BE2C (cell line): ENCODE measurements around the gene ST14.

Experiments used
- DNase-seq: peaks from one replicate; pipeline ENCODE4 v3.0.0-alpha.2; 2020
- H3K27me3 ChIP-seq: fragments of 250-450 bp; sonication (Bioruptor Pico); 2 replicates; pipeline ENCODE4 v1.5.1; 2020; ENCODE audit warnings: mild to moderate bottlenecking
- H3K36me3 ChIP-seq: fragments of 250-450 bp; sonication (Bioruptor Pico); 2 replicates; pipeline ENCODE4 v1.5.1; 2020; ENCODE audit warnings: mild to moderate bottlenecking
- H3K4me1 ChIP-seq: fragments of 250-450 bp; sonication (Bioruptor Pico); 2 replicates; pipeline ENCODE4 v1.5.1; 2020
- H3K4me3 ChIP-seq: 2 replicates; pipeline ENCODE4 v1.5.1; 2011; ENCODE audit warnings: low read depth, low read length
- H3K9me3 ChIP-seq: fragments of 250-450 bp; sonication (Bioruptor Pico); 2 replicates; pipeline ENCODE4 v1.5.1; 2020
- TF ChIP-seq, protein P1 (sequence below): IDR thresholded peaks from 2 replicates; pipeline ENCODE4 v1.5.1; 2012; ENCODE audit warnings: mild to moderate bottlenecking, low read depth, low read length

Gene ST14

DNA sequence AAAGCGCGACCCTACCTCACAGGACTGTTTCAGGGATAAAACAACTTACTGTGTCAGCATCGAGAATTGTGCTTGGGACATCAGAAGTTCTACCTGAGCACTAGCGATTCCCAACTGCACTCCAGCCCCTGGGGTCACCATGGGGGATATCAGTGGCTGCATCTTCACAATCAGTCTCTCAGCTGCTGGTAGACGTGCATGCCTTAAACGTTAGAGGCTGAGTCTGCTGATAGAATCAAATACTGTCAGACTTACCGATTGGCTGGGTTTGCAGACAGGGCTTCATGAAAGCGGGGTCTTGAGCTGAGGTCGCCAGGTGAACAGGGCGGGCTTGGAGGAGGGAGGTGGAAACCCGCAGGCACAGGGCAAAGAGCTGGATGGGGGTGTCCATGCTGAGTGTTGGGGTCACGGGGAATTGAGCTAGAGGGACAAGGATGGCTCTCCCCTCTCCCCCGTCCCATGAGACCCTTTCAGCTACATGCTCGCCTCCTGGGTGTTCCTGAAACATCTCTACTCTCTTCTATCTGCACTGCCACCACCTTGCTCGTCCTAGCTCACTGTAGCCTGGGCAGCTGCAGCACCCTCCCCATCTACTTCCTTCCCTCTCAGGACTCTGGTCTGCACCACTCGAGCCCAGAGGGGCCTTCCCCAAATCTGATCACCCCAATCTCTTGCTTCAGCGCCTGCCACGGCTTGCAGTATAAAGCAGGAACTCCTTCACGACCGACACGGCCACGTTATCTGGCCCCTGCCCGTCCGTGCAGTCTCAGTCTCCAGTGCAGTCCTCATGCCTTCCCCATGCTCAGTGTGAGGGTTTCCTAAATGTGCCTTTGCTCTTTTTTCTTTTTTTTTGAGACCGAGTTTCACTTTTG is 43.5 kb downstream of the ST14 start:
- no peaks in the 10 kb centered on the region for H3K4me1 ChIP-seq
- TF ChIP-seq, protein P1, sequence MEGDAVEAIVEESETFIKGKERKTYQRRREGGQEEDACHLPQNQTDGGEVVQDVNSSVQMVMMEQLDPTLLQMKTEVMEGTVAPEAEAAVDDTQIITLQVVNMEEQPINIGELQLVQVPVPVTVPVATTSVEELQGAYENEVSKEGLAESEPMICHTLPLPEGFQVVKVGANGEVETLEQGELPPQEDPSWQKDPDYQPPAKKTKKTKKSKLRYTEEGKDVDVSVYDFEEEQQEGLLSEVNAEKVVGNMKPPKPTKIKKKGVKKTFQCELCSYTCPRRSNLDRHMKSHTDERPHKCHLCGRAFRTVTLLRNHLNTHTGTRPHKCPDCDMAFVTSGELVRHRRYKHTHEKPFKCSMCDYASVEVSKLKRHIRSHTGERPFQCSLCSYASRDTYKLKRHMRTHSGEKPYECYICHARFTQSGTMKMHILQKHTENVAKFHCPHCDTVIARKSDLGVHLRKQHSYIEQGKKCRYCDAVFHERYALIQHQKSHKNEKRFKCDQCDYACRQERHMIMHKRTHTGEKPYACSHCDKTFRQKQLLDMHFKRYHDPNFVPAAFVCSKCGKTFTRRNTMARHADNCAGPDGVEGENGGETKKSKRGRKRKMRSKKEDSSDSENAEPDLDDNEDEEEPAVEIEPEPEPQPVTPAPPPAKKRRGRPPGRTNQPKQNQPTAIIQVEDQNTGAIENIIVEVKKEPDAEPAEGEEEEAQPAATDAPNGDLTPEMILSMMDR: no peak
- no peak overlapping the region for H3K4me3 ChIP-seq
- no peak for DNase-seq
- no peaks in the 10 kb centered on the region for H3K36me3 ChIP-seq
- H3K27me3 ChIP-seq: no peaks in the 10 kb centered on the region
- no peaks in the 10 kb centered on the region; the same call in 1 of the 2 replicates for H3K9me3 ChIP-seq

DNA sequence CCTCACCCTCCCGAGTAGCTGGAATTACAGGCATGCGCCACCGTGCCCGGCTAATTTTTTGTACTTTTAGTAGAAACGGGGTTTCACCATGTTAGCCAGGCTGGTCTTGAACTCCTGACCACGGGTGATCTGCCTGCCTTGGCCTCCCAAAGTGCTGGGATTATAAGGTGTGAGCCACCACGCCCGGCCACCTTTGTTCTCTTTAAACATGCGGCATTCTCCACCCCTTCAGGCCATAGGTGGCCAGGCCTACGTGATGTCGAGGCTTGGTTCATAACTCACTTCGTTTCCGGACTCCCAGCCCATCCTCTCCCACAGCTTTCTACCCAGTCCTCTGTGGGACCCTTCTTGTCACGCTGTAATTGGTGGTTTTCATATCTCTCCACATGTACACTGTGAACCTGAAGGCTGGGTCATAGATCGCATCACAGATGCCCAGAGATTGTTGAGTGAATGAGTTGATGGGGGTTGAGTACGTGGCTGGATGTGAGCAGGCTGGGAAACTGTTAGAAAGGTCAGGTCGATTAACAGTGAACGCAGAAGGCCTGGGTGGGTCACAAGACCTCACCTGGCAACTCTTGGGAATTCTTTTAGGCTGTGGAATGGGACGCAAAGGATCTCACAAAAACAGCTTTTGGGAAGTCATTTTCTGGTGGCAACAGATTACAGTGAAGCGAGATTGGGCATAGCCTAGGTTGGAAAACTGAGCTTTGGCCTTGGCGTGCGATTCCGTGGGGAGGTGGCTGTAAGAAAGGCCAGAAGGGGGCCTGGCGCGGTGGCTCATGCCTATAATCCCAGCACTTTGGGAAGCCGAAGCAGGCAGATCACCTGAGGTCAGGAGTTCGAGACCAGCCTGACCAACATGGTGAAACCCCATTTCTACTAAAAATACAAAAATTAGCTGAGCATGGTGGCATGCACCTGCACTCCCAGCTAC is 44.5 kb downstream of the ST14 start:
- H3K4me3 ChIP-seq: no peak overlapping the region
- no peaks in the 10 kb centered on the region for H3K36me3 ChIP-seq
- H3K27me3 ChIP-seq: peaks cover 2% of the 10 kb centered on the region; the same call in 1 of the 2 replicates
- H3K9me3 ChIP-seq: no peaks in the 10 kb centered on the region; the same call in 1 of the 2 replicates
- no peak for DNase-seq
- H3K4me1 ChIP-seq: no peaks in the 10 kb centered on the region
- TF ChIP-seq, protein P1: no peak

GRCh38 chr11:130204703-130205095 is 45.1 kb downstream of the ST14 start:
- Histone ChIP-seq H3K27me3 (peaks cover 9% of the 10 kb centered on the region), H3K4me1 (no peaks in the 10 kb centered on the region), H3K4me3 (no peak overlapping the region), H3K9me3 (no peaks in the 10 kb centered on the region; the same call in 1 of the 2 replicates), H3K36me3 (no peaks in the 10 kb centered on the region)
- DNase-seq: no peak
- TF ChIP-seq, protein P1: no peak

DNA sequence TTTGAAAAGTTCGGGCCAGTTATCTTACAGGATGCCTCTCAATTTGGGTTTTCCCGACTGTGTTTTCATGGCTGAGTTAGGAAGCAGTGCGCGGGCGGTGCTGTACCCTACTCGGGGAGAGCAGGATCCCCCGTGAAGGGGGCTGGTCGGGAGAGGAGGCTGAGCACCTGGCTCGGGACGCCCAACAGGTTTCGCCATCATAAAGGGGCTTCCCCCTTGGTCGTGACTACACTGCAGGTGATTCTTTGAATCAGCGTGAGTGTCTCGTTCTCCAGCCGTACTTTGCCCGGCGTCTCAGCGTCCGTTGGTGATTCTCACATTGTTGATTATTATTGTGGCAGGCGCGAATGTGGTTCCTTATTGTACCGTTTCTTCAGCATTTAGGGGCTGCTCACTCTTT is 46.6 kb downstream of the ST14 start:
- peaks cover 12% of the 10 kb centered on the region for H3K27me3 ChIP-seq
- H3K4me3 ChIP-seq: no peak overlapping the region
- TF ChIP-seq, protein P1: no peak

GRCh38 chr11:130208241-130209127 is 48.9 kb downstream of the ST14 start:
- Histone ChIP-seq H3K4me3 (no peak overlapping the region), H3K27me3 (peaks cover 22% of the 10 kb centered on the region), H3K4me1 (no peaks in the 10 kb centered on the region), H3K9me3 (no peaks in the 10 kb centered on the region; the same call in 1 of the 2 replicates), H3K36me3 (no peaks in the 10 kb centered on the region)
- DNase-seq: no peak
- TF ChIP-seq, protein P1: no peak

More for the DNA sequence above, 46.6 kb downstream of the ST14 start:
- no peaks in the 10 kb centered on the region for H3K36me3 ChIP-seq
- DNase-seq: no peak
- H3K9me3 ChIP-seq: no peaks in the 10 kb centered on the region; the same call in 1 of the 2 replicates
- no peaks in the 10 kb centered on the region for H3K4me1 ChIP-seq
